HG03342 (cell line): ENCODE measurements around the gene IGFBP2.

Experiments used
- ATAC-seq: cut with Tn5 transposase; IDR thresholded peaks from one replicate; pipeline ENCODE4 v1.9.1; 2021; ENCODE audit warnings: mild to moderate bottlenecking, moderate library complexity; ENCODE audit not compliant: unreplicated experiment

Gene IGFBP2

GRCh38 chr2:216680951-216681629 is 47.9 kb downstream of the IGFBP2 start:
- no peak for ATAC-seq

GRCh38 chr2:216681683-216682082 is 48.5 kb downstream of the IGFBP2 start:
- ATAC-seq, result no peak

- ATAC-seq, result no peak
These were observed 50.6 kb downstream of the IGFBP2 start for GRCh38 chr2:216683846-216684245.

GRCh38 chr2:216685327-216685875 is 52.2 kb downstream of the IGFBP2 start:
- ATAC-seq, result no peak

- ATAC-seq, result no peak
These were observed 53.9 kb downstream of the IGFBP2 start for GRCh38 chr2:216687111-216687510.

GRCh38 chr2:216687646-216688045 is 54.4 kb downstream of the IGFBP2 start:
- ATAC-seq, result no peak

GRCh38 chr2:216688731-216689340 is 55.6 kb downstream of the IGFBP2 start:
- no peak for ATAC-seq

- no peak for ATAC-seq
These were observed 56.2 kb downstream of the IGFBP2 start for GRCh38 chr2:216689397-216689796.

- ATAC-seq, result no peak
These were observed 57.2 kb downstream of the IGFBP2 start for GRCh38 chr2:216690456-216690852.

GRCh38 chr2:216690853-216691741 is 57.9 kb downstream of the IGFBP2 start:
- ATAC-seq, result no peak

- ATAC-seq, result no peak
These were observed 59.6 kb downstream of the IGFBP2 start for GRCh38 chr2:216692636-216693413.

- no peak for ATAC-seq
These were observed 60.3 kb downstream of the IGFBP2 start for GRCh38 chr2:216693414-216694080.

- ATAC-seq, result no peak
These were observed 61.0 kb downstream of the IGFBP2 start for GRCh38 chr2:216694082-216694825.

- no peak for ATAC-seq
These were observed 61.6 kb downstream of the IGFBP2 start for GRCh38 chr2:216694826-216695217.

- ATAC-seq, result no peak
These were observed 62.2 kb downstream of the IGFBP2 start, which contains the start of gene IGFBP5 for GRCh38 chr2:216695401-216695821. Gene IGFBP5, minus strand, starts transcription at chr2:216695549. Its CDS starts 774 bp downstream, at chr2:216694775.

- no peak for ATAC-seq
These were observed 63.1 kb downstream of the IGFBP2 start for GRCh38 chr2:216696321-216696720.

GRCh38 chr2:216696751-216697560 is 63.7 kb downstream of the IGFBP2 start:
- ATAC-seq, result no peak

- ATAC-seq, result no peak
These were observed 65.1 kb downstream of the IGFBP2 start for GRCh38 chr2:216698293-216698692.
